ENCODE data around the gene SNTG2. TPM values are rescaled to one million over a fixed set of nuclear protein-coding genes. Genes with fewer than 3 reads are reported as not detected.

The SNTG2 gene
- total and polyA plus RNA-seq, 2 of the 13 experiments (the other 11 are each of a cell fraction or from before 2014, with no cell fraction given) = not detected

- no peak for TF ChIP-seq SNAPC4 (CRISPR knock-in tag; IDR thresholded peaks at IDR 0.05)
- no peak for TF ChIP-seq ZFAT (CRISPR knock-in tag; conservative IDR thresholded peaks at IDR 0.05)
- peak; percentile 45 to 53; a peak in 3 of 4 replicates for TF ChIP-seq MAFK (conservative IDR thresholded peaks at IDR 0.05 in 1 of 2, IDR thresholded peaks at IDR 0.05 in 1 of 2; ENCODE audit: low read length in 2 of 2)
- no peak for TF ChIP-seq HNF1B (CRISPR knock-in tag; IDR thresholded peaks at IDR 0.05)
These were observed 121.0 kb downstream of the SNTG2 start (continued) for GRCh38 chr2:1071650-1072049.

- H3K4me2 ChIP-seq (ENCODE audit: low read depth, low read length) = no peak overlapping the region
- no peaks in the 10 kb centered on the region for H4K20me1 ChIP-seq (ENCODE audit: insufficient read depth, low read length)
- H3K4me3 ChIP-seq (replicated peaks in 1 of 3; ENCODE audit: insufficient read depth in 1 of 3, low read depth in 2 of 3, low read length in 3 of 3) = no peak overlapping the region
- H3K36me3 ChIP-seq (replicated peaks in 1 of 2; ENCODE audit: control insufficient read depth in 1 of 2, insufficient read depth in 2 of 2, low read length in 2 of 2) = no peaks in the 10 kb centered on the region
- peaks cover 2 to 10% of the 10 kb centered on the region in 2 experiments; a peak in 3 of 5 replicates for H3K27me3 ChIP-seq (ENCODE audit: control insufficient read depth in 1 of 2, insufficient read depth in 2 of 2, low read length in 2 of 2)
- no peaks in the 10 kb centered on the region for H3K9me3 ChIP-seq (ENCODE audit: low read length)
- H3K27ac ChIP-seq (ENCODE audit: extremely low read length, insufficient read depth, low read length) = no peak overlapping the region
- DNase-seq (ENCODE audit: low spot score) (no peak), FAIRE-seq (no peak), ATAC-seq (no peak)
- CTCF ChIA-PET (ENCODE audit: low intra/inter-chr PET ratio, low total read pairs) = no interaction called here
- POLR2A ChIA-PET = no interaction called here
- BruUV-seq (replicated peaks) = no TSS peak
- no peaks in the 10 kb centered on the region for H3K4me1 ChIP-seq (ENCODE audit: insufficient read depth, low read length)
- intact Hi-C loops (cut with micrococcal nuclease; ENCODE audit: unreplicated experiment) (no loop called here), in situ Hi-C loops (cut with HindIII; ENCODE audit: extremely low pct_ligation_motif_present, low pct_unique_long_range_greater_than_20kb) (no loop called here)
- no peak overlapping the region for H3K9ac ChIP-seq (ENCODE audit: insufficient read depth, low read depth, low read length)
- no peaks in the 10 kb centered on the region for H3K79me2 ChIP-seq (ENCODE audit: insufficient read depth, low read length)
- no peak overlapping the region for H2AFZ ChIP-seq (ENCODE audit: low read length)
- TF ChIP-seq ZNF34 (CRISPR knock-in tag; IDR thresholded peaks at IDR 0.05; ENCODE audit: borderline replicate concordance) (no peak), KLF16 (CRISPR knock-in tag; IDR thresholded peaks at IDR 0.05) (no peak), MXD3 (CRISPR knock-in tag; IDR thresholded peaks at IDR 0.05) (no peak), THAP8 (CRISPR knock-in tag; IDR thresholded peaks at IDR 0.05; ENCODE audit: borderline replicate concordance) (no peak), PAF1 (CRISPR knock-in tag; IDR thresholded peaks at IDR 0.05) (no peak), FOXP4 (CRISPR knock-in tag; IDR thresholded peaks at IDR 0.05) (no peak), ZNF383 (CRISPR knock-in tag; IDR thresholded peaks at IDR 0.05; ENCODE audit: borderline replicate concordance) (no peak), GTF3A (CRISPR knock-in tag; conservative IDR thresholded peaks at IDR 0.05) (no peak)
These were observed 121.6 kb downstream of the SNTG2 start for GRCh38 chr2:1072250-1072649.
